K562 (cell line): ENCODE data around the gene EFNA2. TPM values are rescaled to one million over a fixed set of nuclear protein-coding genes. Genes with fewer than 3 reads are reported as not detected.

ENCODE experiments used
- ATAC-seq: fragments of 200-7000 bp; cut with Tn5 transposase; 3 replicates; pipeline ENCODE4 v1.9.1; 2020; ENCODE audit warnings: moderate library complexity
- BruUV-seq: library from RNA; stranded (reverse); fragments of 400-500 nt; replicated peaks from 2 replicates; lab custom pipeline; 2021; lab: Mats Ljungman, UMichigan
- CTCF ChIA-PET: fragments of 300-600 bp; formaldehyde crosslinking; extraction: SDS; loops from one replicate; lab custom pipeline; 2021; ENCODE audit warnings: low intra/inter-chr PET ratio; lab: Yijun Ruan, JAX
- POLR2A ChIA-PET: fragments of 300-600, 350-650 bp; sonication (Branson Sonifier 250); formaldehyde crosslinking; extraction: SDS; loops from one replicate; lab custom pipeline; 2021; ENCODE audit warnings: antibody characterized with exemption, inconsistent platforms; lab: Yijun Ruan, JAX
- DNase-seq, 4 experiments: peaks; one replicate each; pipeline versions ENCODE4 v3.0.0 to v3.0.0-alpha.2; 2011 to 2018; ENCODE audit warnings: low spot score in 3 of 4, mixed read lengths in 3 of 4; ENCODE audit errors: extremely low read depth in 1 of 4
- FAIRE-seq: peaks from 2 replicates; lab custom pipeline; 2011; peaks lifted over from hg19 to GRCh38; lab: Jason Lieb, UNC
- H2AFZ ChIP-seq: 2 replicates; pipeline ENCODE4 v1.6.0; 2011; ENCODE audit warnings: low read depth, low read length, control low read depth, inconsistent platforms
- H3K27ac ChIP-seq: fragments of 200-600 bp; 3 replicates; pipeline ENCODE4 v1.8.0; 2011; ENCODE audit warnings: low read depth, mild to moderate bottlenecking, control low read depth, inconsistent platforms, low read length, moderate library complexity, mixed read lengths; ENCODE audit errors: extremely low read depth
- H3K27me3 ChIP-seq, 2 experiments: fragments of 300-600 bp in 1 of 2; 2 replicates in 1 of 2; 3 replicates in 1 of 2; pipeline versions ENCODE4 v1.6.0 to v1.8.0; 2011; ENCODE audit warnings: inconsistent platforms in 2 of 2, low read length in 2 of 2, mild to moderate bottlenecking in 1 of 2, mixed read lengths in 1 of 2, moderate library complexity in 1 of 2; ENCODE audit not compliant: control insufficient read depth in 2 of 2, insufficient read depth in 2 of 2
- H3K36me3 ChIP-seq: fragments of 300-600 bp; 3 replicates; pipeline ENCODE4 v1.8.0; 2011; ENCODE audit warnings: mild to moderate bottlenecking, low read length, inconsistent platforms; ENCODE audit not compliant: control insufficient read depth, insufficient read depth
- H3K4me1 ChIP-seq, 2 experiments: fragments of 200-600 bp in 1 of 2; replicated peaks in 1 of 2; 2 replicates in 1 of 2; 3 replicates in 1 of 2; pipeline versions ENCODE4 v1.5.1 to v1.8.0; 2011; ENCODE audit warnings: inconsistent platforms in 2 of 2, low read length in 2 of 2, mild to moderate bottlenecking in 1 of 2, mixed read lengths in 1 of 2, moderate library complexity in 1 of 2; ENCODE audit not compliant: control insufficient read depth in 2 of 2, insufficient read depth in 2 of 2
- H3K4me2 ChIP-seq: 2 replicates; pipeline ENCODE4 v1.6.1; 2011; ENCODE audit warnings: low read length, control low read depth, inconsistent platforms, mixed read lengths; ENCODE audit not compliant: insufficient read depth
- H3K4me3 ChIP-seq: fragments of 200-600 bp; sonication (generic), shearing (Covaris generic); 2 replicates; pipeline ENCODE4 v1.5.1; 2016; ENCODE audit warnings: control low read depth, inconsistent platforms
- H3K79me2 ChIP-seq: fragments of 200-600 bp; 3 replicates; pipeline ENCODE4 v1.8.0; 2011; ENCODE audit warnings: low read length, inconsistent platforms; ENCODE audit not compliant: control insufficient read depth, insufficient read depth
- H3K9ac ChIP-seq, 2 experiments: 2 replicates each; pipeline versions ENCODE4 v1.6.0 to v1.6.1; 2011; ENCODE audit warnings: low read depth in 2 of 2, low read length in 2 of 2, control low read depth in 1 of 2, inconsistent platforms in 1 of 2, mild to moderate bottlenecking in 1 of 2, mixed read lengths in 1 of 2; ENCODE audit not compliant: insufficient read depth in 1 of 2
- H3K9me1 ChIP-seq: one replicate; pipeline ENCODE4 v1.6.0; 2011; ENCODE audit warnings: inconsistent platforms, mild to moderate bottlenecking, low read length, moderate library complexity; ENCODE audit not compliant: control insufficient read depth, insufficient read depth
- H3K9me3 ChIP-seq: replicated peaks from 2 replicates; pipeline ENCODE4 v1.5.1; 2011; ENCODE audit warnings: low read depth, low read length, inconsistent platforms; ENCODE audit not compliant: control insufficient read depth, insufficient read depth
- H4K20me1 ChIP-seq: replicated peaks from 2 replicates; pipeline ENCODE4 v1.6.1; 2011; ENCODE audit warnings: low read length, inconsistent platforms, mixed read lengths; ENCODE audit not compliant: control insufficient read depth, insufficient read depth
- EGR1 ChIP-seq: fragments of 450-650 bp; conservative IDR thresholded peaks from 2 replicates; pipeline ENCODE4 v1.6.1; 2017; ENCODE audit warnings: mild to moderate bottlenecking
- GATAD2B ChIP-seq: fragments of 450-650 bp; IDR thresholded peaks from 2 replicates; pipeline ENCODE4 v1.6.1; 2017; ENCODE audit warnings: mild to moderate bottlenecking, borderline replicate concordance
- SP1 ChIP-seq: sonication (generic); formaldehyde crosslinking; IDR thresholded peaks from 2 replicates; pipeline ENCODE4 v1.8.1; 2022; ENCODE audit warnings: mild to moderate bottlenecking, missing genetic modification reagents
- YBX1 ChIP-seq: fragments of 450-650 bp; IDR thresholded peaks from 2 replicates; pipeline ENCODE4 v1.7.1; 2016; ENCODE audit warnings: mild to moderate bottlenecking
- ZFX ChIP-seq: sonication (generic); formaldehyde crosslinking; IDR thresholded peaks from 2 replicates; pipeline ENCODE4 v1.8.0; 2022; ENCODE audit warnings: mild to moderate bottlenecking, missing genetic modification reagents, moderate library complexity
- WGBS: fragments of 100-300 bp; shearing (Covaris generic); methylation state at CpG from one replicate; pipeline ENCODE4 v1.1.6; 2016; ENCODE audit warnings: low coverage, mixed read lengths; ENCODE audit not compliant: insufficient coverage; ENCODE audit errors: missing lambda C conversion rate; 5-methylcytosine and 5-hydroxymethylcytosine counted together
- in situ Hi-C: fragments of 300-500 bp; cut with MboI; formaldehyde crosslinking; loops from 4 replicates; pipeline ENCODE4 v1.15.0; 2018; ENCODE audit warnings: inconsistent platforms, mixed read lengths
- intact Hi-C: fragments of 100-400 bp; cut with micrococcal nuclease; formaldehyde crosslinking; loops from 2 replicates; pipeline ENCODE4 v1.14.2; 2022
- polyA plus RNA-seq, 8 experiments: library from polyadenylated mRNA; depleted of rRNA in 4 of 8; stranded (reverse) in 5 of 8; unstranded in 3 of 8; fragments of >200 nt; fragmentation: Nextera tagmentation in 2 of 8; fragmentation: Illumina TruSeq in 1 of 8; extraction: Ambion mirVana in 2 of 8; extraction: Trizol in 1 of 8; gene quantifications; 2 replicates each; pipeline versions ENCODE4 v1.2.1 to v1.2.3, GENCODE V29; 2011 to 2014; ENCODE audit warnings: inconsistent platforms in 1 of 8, missing spikeins in 1 of 8
- total RNA-seq, 7 experiments: library from RNA; depleted of rRNA in 6 of 7; stranded (reverse); fragments of >200 nt in 6 of 7; fragmentation: Illumina TruSeq in 2 of 7; extraction: Trizol in 2 of 7; gene quantifications; 2 replicates each; pipeline versions ENCODE4 v1.2.1 to v1.2.3, GENCODE V29; 2011 to 2021; ENCODE audit warnings: low replicate concordance in 1 of 7
- TF ChIP-seq, protein P1 (sequence below): sonication (generic); formaldehyde crosslinking; IDR thresholded peaks from 2 replicates; pipeline ENCODE4 v1.8.0; 2022; ENCODE audit warnings: missing genetic modification reagents, mild to moderate bottlenecking, moderate library complexity, borderline replicate concordance
- TF ChIP-seq, protein P2 (sequence below), 2 experiments: IDR thresholded peaks; 2 replicates each; pipeline ENCODE4 v1.6.1; 2012; ENCODE audit warnings: improper control_type of control experiment in 2 of 2, low read depth in 2 of 2, low read length in 2 of 2, borderline replicate concordance in 1 of 2
- TF ChIP-seq, protein P3 (sequence below), 2 experiments: fragments of 450-650 bp; IDR thresholded peaks; 2 replicates each; pipeline ENCODE4 v1.6.1; 2018; ENCODE audit warnings: mild to moderate bottlenecking in 2 of 2, low read depth in 1 of 2; ENCODE audit not compliant: partially characterized antibody in 2 of 2

EFNA2 gene
- total and polyA plus RNA-seq, 9 of the 15 experiments (the other 6 are each of a cell fraction or from before 2014, with no cell fraction given), result 0.11 to 0.44 (median 0.15) TPM; not detected in 6

- FAIRE-seq (no peak), DNase-seq (no peak), ATAC-seq (no peak)
- BruUV-seq, result no TSS peak
- H4K20me1 ChIP-seq, result no peaks in the 10 kb centered on the region
- POLR2A ChIA-PET, result interaction anchor here (0.6 kb wide), 2 partner anchors 135 to 254 kb away, joined by 3 read pairs; partner anchors contain the start of gene WDR18
- peaks cover 28% of the 10 kb centered on the region for H3K79me2 ChIP-seq
- CTCF ChIA-PET, result interaction anchor here (0.9 to 4.8 kb wide), 3 partner anchors 126 to 468 kb away, joined by 3 to 29 read pairs (median 21); no protein-coding TSS in a partner anchor
- H3K9me1 ChIP-seq, result no peaks in the 10 kb centered on the region
- 63% methylated on average over 31 of the region's 34 CpGs for WGBS
- intact Hi-C loops (no loop called here), in situ Hi-C loops (loop anchor here (25.0 kb wide), 1 partner anchor 476 kb away; the partner anchor contains the start of gene MISP)
- H3K27me3 ChIP-seq, result no peaks in the 10 kb centered on the region
- H2AFZ ChIP-seq, result peak overlapping the region; percentile 59
- peak; percentile 29; the same call in 1 of the 2 replicates for TF ChIP-seq ZFX (CRISPR knock-in tag)
- 0 out of 2 replicates have a peak, but pooled peaks have one; percentile 13 for TF ChIP-seq SP1 (CRISPR knock-in tag)
- TF ChIP-seq, protein P1, sequence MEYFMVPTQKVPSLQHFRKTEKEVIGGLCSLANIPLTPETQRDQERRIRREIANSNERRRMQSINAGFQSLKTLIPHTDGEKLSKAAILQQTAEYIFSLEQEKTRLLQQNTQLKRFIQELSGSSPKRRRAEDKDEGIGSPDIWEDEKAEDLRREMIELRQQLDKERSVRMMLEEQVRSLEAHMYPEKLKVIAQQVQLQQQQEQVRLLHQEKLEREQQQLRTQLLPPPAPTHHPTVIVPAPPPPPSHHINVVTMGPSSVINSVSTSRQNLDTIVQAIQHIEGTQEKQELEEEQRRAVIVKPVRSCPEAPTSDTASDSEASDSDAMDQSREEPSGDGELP, result 0 out of 2 replicates have a peak, but pooled peaks have one; percentile 6
- no peak for TF ChIP-seq EGR1
- TF ChIP-seq, protein P2, sequence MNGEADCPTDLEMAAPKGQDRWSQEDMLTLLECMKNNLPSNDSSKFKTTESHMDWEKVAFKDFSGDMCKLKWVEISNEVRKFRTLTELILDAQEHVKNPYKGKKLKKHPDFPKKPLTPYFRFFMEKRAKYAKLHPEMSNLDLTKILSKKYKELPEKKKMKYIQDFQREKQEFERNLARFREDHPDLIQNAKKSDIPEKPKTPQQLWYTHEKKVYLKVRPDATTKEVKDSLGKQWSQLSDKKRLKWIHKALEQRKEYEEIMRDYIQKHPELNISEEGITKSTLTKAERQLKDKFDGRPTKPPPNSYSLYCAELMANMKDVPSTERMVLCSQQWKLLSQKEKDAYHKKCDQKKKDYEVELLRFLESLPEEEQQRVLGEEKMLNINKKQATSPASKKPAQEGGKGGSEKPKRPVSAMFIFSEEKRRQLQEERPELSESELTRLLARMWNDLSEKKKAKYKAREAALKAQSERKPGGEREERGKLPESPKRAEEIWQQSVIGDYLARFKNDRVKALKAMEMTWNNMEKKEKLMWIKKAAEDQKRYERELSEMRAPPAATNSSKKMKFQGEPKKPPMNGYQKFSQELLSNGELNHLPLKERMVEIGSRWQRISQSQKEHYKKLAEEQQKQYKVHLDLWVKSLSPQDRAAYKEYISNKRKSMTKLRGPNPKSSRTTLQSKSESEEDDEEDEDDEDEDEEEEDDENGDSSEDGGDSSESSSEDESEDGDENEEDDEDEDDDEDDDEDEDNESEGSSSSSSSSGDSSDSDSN (IDR thresholded peaks at IDR 0.05; ENCODE audit: borderline replicate concordance in 1 of 2, low read depth in 2 of 2, low read length in 2 of 2), result no peak
- TF ChIP-seq, protein P3, sequence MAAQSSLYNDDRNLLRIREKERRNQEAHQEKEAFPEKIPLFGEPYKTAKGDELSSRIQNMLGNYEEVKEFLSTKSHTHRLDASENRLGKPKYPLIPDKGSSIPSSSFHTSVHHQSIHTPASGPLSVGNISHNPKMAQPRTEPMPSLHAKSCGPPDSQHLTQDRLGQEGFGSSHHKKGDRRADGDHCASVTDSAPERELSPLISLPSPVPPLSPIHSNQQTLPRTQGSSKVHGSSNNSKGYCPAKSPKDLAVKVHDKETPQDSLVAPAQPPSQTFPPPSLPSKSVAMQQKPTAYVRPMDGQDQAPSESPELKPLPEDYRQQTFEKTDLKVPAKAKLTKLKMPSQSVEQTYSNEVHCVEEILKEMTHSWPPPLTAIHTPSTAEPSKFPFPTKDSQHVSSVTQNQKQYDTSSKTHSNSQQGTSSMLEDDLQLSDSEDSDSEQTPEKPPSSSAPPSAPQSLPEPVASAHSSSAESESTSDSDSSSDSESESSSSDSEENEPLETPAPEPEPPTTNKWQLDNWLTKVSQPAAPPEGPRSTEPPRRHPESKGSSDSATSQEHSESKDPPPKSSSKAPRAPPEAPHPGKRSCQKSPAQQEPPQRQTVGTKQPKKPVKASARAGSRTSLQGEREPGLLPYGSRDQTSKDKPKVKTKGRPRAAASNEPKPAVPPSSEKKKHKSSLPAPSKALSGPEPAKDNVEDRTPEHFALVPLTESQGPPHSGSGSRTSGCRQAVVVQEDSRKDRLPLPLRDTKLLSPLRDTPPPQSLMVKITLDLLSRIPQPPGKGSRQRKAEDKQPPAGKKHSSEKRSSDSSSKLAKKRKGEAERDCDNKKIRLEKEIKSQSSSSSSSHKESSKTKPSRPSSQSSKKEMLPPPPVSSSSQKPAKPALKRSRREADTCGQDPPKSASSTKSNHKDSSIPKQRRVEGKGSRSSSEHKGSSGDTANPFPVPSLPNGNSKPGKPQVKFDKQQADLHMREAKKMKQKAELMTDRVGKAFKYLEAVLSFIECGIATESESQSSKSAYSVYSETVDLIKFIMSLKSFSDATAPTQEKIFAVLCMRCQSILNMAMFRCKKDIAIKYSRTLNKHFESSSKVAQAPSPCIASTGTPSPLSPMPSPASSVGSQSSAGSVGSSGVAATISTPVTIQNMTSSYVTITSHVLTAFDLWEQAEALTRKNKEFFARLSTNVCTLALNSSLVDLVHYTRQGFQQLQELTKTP (IDR thresholded peaks at IDR 0.05; ENCODE audit: low read depth in 1 of 2, partially characterized antibody in 2 of 2), result no peak
- no peak for TF ChIP-seq YBX1
- TF ChIP-seq GATAD2B, result no peak
- peak overlapping the region; percentile 70 for H3K4me2 ChIP-seq
- H3K9me3 ChIP-seq, result no peaks in the 10 kb centered on the region
- peak overlapping the region; percentile 55 for H3K4me3 ChIP-seq
- peaks cover 33% of the 10 kb centered on the region; the same call in 1 of the 3 replicates for H3K36me3 ChIP-seq
- H3K27ac ChIP-seq, result peak overlapping the region; percentile 49; the same call in 1 of the 3 replicates
- peaks cover 24 to 98% of the 10 kb centered on the region in 2 experiments for H3K4me1 ChIP-seq
- peak overlapping the region in 1 of 2 experiments; percentile 94; a peak in 3 of 4 replicates for H3K9ac ChIP-seq
Observed at GRCh38 chr19:1238369-1239303, 47.0 kb upstream of the EFNA2 start.
